Left colon (tissue), 2 donors: Measurements from ENCODE around the gene ADAMTS8. TPM values are rescaled to one million over a fixed set of nuclear protein-coding genes. Genes with fewer than 3 reads are reported as not detected.
A peak's percentile ranks its signal among the peaks of the same experiment; 100 is the strongest.

ENCODE experiments used
- ATAC-seq: fragments of 200-7000 bp; cut with Tn5 transposase; one replicate; pipeline ENCODE4 v1.9.1; 2020; ENCODE audit warnings: mild to moderate bottlenecking, moderate library complexity
- DNase-seq, 2 donors: peaks; one replicate each; pipeline ENCODE4 v3.0.0-alpha.2; 2020
- intact Hi-C, 2 donors: fragments of 100-400 bp; cut with DNase I in 1 of 2; cut with micrococcal nuclease in 1 of 2; formaldehyde crosslinking; loops; one replicate each; pipeline versions ENCODE4 v1.11.2 to v1.14.0; 2022; cut with DNase I, micrococcal nuclease
- total RNA-seq, 2 donors: library from RNA; stranded (reverse); fragmentation: NEBNext Ultra II Directional; extraction: Animal tissue kit (Norgen Biotek cat#: 25700); gene quantifications; one replicate each; pipeline ENCODE4 v1.2.1, GENCODE V29; 2021
- donor health status: DM: no; HTN: no; CAD: no.
- donor health status: DM: yes; HTN: yes; CAD: no.

ADAMTS8 gene
- total RNA-seq, 2 donors from 2014 or later: 0.40 to 3.4 TPM

DNA sequence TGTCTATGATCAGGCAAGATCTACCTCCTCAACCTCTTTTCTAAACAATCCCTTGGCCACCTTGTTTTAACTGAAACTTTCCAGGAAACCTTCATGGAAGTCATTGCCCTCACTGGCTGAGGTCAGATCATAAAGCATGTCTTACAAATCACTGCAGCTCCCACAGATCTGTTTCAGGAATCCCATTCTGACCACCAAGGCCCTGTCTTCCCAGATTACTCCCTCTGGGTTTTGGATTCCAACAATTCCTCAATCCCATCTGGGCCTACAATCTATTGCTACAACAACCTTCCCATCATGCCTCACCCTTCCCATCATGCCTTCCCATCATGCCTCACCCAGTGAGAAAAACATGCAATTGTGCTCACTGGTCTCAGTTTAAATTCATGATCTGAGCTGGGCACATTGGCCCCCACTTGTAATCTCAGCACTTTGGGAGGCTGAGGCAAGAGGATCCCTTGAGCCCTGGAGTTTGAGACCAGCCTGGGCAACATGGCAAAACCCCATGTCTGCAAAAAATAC, 35.9 kb upstream of the ADAMTS8 start:
- ATAC-seq (no peak), DNase-seq (no peak)
- intact Hi-C loops: no loop called here

DNA sequence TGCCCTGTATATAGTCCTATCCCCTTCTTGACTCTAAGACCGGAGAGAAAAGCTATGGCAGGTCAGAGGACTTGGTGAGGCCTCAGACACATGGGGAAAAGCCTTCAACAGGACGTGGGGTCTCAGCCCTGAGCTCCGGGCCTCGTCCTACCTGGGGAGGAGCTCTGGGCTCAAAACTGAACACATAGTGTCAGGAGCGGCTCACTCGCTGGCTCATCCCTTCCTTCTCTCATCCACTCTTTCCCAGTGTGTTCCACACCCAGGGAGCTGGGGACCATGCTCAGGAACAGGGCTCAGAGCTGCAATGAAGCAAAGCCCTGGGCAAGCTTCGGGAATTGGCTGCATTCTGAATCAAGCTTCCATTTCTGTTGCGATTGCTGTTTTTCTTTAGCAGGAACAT, 34.5 kb upstream of the ADAMTS8 start:
- intact Hi-C loops: no loop called here
- no peak for DNase-seq
- no peak for ATAC-seq

DNA sequence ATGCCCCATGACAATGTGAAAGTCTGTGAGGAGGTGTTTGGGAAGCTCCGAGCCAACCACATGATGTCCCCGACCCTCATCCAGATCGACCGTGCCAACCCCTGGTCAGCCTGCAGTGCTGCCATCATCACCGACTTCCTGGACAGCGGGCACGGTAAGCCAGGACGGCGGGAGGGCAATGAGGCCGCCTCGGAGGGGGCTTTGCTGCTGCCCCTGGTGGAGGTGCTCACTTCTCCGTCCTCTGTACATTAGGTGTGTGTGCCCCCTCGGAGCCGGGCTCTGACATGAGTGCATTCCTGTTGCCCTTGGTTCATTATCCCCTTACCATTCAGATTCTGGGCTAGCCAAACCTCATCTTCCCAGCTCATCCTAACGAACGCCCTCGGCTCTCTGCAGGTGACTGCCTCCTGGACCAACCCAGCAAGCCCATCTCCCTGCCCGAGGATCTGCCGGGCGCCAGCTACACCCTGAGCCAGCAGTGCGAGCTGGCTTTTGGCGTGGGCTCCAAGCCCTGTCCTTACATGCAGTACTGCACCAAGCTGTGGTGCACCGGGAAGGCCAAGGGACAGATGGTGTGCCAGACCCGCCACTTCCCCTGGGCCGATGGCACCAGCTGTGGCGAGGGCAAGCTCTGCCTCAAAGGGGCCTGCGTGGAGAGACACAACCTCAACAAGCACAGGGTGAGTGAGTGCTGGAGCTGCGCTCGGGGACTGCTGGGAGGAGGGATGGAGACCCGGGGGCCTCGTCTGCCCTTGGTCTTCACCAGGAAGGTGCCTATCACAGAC, 33.9 kb upstream of the ADAMTS8 start:
- DNase-seq (no peak), ATAC-seq (no peak)
- intact Hi-C loops: no loop called here

DNA sequence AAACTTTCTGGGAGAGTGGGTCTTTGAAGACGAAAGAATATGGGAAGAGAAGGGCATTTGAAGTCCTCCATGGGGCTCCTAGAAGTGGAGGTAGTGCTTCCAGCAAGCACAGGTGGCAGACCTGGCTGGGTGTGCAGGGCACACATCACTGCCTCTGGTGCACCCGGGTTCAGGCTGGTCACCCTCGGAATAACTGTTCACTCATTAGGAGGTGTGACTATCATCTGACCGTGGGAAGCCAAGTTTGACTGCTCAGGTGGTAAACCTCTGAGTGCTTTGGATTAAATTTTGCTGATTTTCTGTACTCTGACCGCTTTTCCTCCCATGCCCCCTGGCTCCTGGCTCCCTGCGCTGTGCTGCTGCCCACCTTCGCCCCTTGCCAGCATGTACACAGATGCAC, 31.1 kb upstream of the ADAMTS8 start:
- ATAC-seq (no peak), DNase-seq (no peak)
- intact Hi-C loops: no loop called here

DNA sequence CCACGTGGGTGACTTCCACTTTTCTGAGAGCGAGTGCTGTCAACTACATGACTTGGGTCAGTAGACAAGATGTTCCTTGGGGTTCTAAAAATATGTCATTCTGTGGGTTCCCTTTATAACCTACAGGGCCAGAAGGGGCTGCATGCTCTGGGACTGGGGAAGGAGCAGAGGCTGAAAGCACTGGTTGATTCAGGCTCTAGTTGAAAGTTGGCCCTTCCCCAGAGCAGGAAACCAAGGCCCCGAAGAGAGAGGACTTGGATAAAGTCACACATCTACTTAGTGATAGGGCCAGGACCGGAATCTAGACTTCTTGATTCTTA, 30.0 kb upstream of the ADAMTS8 start:
- ATAC-seq (no peak), DNase-seq (no peak)
- intact Hi-C loops: no loop called here

DNA sequence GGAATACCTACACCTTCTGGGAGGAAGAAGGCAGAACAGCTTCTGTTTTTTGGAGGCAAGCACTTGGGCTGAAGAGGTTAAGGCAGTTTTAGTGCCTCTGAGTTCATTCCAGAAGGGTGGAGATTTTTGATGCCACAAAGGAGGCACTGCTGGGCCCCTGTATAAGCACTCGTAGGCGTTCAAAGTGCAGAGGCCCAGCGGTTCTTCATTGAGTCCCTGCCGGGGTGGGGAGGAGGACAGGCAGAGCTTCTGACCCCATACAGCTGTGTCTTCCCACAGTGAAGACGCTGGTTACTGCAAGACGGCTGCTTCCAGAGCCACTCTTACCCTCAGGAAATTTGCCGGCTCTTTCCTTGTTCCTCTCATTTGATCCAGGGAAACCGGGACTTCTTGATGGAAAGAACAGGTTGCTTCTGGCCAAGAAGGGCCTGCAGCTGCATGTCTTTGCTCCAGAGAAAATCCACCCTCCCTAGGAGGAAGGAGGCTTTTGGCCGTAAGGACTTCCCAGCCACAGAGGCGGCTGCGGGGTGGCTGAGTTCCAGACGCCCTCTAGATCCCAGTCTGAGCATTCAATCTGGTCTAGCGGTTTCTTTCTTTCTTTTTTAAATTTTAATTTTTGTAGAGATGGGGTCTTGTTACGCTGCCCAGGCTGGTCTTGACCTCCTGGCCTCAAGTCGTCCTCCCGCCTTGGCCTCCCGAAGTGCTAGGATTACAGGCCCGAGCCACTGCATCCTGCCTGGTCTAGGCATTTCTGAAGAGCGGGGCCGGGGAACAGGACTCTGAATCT, 29.4 kb upstream of the ADAMTS8 start:
- intact Hi-C loops: no loop called here
- DNase-seq (no peak), ATAC-seq (no peak)

DNA sequence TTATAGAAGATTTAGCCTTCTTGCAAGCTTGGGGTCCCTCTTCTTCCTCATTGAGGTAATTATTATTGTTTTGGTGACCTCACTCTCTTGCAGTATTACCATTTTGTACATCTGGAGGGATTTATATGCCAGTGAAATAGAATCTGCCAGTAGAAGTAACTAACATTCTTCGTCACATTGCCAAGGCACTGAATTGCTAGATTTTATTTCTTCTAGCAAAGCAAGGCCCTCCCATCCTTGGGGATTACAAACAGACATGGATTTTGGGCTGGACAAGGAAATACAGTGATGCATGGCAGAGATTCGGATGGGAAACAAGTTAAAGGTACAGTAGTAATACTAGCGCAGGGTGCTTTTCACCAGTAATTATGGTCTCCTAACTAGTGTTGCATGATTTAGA, 27.9 kb upstream of the ADAMTS8 start:
- DNase-seq (no peak), ATAC-seq (no peak)
- intact Hi-C loops: no loop called here

DNA sequence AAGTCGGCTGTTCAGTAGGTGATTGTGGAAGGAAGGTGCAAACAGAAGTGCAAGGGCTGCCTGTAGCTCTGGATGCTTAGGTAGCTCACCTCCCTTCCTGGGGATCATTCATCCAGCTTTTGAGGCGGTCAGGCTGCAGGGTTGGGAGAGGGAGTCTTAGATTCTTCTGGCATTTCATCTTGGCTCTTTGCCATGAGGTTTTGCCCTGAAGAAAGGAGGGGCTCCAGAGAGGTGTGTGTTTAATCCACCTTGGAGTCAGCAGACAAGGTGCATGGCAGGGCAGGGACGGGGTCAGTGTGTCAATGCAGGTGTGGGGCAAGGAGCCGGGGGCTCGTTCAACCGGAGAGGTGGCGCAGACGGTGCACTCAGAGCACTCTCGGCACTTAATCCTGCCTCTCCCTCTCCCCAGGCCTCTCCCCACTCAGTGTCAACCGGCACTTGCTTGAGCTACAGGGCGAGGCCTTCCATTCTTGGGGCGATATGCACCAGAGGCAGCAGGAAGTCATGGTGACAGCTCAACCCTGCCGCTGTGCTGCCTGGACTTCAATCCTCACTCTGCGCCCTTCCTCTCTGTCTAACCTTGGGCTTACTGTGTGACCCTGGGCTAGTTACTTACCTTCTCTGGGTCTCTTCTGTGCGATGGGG, 27.2 kb upstream of the ADAMTS8 start:
- peak; percentile 46 to 58 for DNase-seq
- intact Hi-C loops: no loop called here
- peak; percentile 86 for ATAC-seq

DNA sequence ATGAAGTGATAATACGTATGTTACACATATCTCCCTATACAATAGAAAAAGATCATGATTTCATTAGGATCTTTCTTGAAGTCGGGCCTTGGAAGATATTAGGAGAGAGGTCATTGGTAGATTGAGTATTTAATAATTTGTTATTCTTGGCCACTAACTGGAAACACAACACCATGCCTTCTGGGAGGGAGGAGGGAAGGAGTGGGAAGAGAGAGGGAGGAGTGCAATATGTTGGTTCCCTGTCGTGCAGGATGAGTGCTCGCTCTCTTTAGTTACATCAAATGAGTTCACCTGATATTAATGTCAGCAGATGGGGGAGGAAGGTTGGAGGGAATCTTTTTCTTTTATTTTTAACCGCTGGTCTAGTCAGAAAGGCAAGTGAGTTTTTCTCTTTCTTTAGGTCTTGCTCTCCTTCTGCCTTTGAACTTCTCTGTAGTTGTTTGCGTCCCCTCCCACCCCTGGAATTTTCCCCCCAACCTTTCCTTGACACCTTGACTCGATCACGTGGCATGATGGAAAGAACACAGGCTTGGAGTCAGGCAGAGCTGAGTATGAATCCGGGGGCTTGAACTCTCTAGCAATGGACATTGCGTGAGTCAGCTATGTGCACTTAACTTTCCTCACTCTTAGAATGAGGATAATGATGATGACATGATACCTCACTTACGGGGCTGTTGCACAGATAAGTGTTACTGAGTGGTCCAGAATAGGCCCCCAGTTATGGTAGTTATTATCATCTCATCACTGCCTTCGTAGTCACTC, 26.3 kb upstream of the ADAMTS8 start:
- ATAC-seq: no peak
- DNase-seq: no peak
- intact Hi-C loops: no loop called here

DNA sequence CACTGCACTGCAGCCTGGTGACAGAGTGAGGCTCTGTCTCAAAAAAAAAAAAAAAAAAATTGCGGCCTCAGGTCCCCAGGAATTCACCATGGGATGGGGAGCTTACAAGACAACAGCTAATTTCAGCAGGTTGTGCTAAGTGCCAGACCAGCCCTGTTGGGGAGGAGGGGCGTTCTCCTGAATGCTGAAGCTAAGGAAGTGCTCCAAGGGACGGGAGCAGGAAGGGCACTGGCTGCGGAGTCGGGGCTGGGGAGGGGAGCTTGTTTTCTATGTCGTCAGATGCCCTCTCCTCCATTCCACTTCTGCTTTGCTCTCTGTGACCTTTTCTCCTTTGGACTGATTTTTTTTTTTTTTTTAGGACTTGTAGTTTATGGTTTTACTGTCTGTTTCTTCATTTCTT, 24.5 kb upstream of the ADAMTS8 start:
- ATAC-seq (peak; percentile 16), DNase-seq (peak in 1 of 2 donors; percentile 53)
- intact Hi-C loops: no loop called here

DNA sequence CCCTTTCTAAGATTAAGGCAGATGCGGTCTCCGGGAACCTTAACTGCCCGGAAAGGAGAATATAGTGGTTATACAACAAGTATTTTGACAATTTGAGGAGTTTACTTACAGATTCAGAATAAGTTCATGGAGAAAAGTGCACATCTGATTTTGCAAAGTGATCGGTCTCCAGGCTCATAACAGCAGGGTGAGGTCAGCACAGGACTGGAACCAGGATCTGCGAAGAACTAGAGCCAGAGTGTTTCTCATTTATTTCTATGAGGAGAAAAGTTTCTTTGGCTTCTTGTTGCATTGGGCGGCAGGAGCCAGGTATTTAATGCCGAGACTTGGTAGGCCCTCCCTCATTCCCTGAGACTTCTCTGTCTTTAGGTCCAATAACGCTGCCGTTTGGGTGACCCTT, 23.8 kb upstream of the ADAMTS8 start:
- DNase-seq (no peak), ATAC-seq (no peak)
- intact Hi-C loops: no loop called here

DNA sequence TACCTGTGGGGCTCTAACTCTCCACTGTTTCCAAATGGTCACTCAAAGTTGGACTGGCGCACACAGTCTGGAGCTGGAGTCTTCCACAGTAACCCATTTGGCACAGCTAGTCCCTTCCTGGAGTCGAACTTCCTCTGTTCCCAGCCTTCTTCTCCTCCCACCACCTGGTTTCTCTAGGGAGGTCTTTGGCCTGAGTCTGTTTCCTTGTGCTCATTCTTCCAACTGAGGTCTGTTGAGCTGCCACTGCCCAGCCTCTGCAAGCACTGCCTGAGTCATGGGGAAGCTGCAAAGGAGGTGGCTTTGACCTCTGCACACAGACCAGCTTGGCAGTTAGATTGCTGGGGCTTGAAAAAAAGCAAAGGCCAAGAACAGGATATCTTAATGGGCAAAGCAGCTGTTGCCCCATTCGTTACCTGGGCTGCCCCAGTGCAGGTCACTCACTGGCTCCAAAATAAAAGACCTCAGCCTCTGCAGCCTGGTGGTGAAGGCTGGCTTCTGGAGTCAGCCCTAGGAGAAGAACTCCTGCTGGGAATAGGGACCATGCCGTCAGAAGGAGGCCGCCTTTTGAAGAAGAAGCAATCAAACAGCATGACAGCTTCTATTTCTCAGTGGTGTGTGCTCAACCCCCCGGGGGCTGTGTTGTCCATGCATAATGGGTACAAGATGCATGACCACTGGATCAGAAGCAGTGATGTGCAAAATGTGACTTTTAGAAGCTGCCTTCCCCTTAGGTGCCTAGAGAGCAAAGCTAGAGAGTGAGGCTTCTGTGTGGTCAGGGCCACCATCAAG, 23.0 kb upstream of the ADAMTS8 start:
- DNase-seq (peak; percentile 35 to 56), ATAC-seq (peak; percentile 43)
- intact Hi-C loops: no loop called here

DNA sequence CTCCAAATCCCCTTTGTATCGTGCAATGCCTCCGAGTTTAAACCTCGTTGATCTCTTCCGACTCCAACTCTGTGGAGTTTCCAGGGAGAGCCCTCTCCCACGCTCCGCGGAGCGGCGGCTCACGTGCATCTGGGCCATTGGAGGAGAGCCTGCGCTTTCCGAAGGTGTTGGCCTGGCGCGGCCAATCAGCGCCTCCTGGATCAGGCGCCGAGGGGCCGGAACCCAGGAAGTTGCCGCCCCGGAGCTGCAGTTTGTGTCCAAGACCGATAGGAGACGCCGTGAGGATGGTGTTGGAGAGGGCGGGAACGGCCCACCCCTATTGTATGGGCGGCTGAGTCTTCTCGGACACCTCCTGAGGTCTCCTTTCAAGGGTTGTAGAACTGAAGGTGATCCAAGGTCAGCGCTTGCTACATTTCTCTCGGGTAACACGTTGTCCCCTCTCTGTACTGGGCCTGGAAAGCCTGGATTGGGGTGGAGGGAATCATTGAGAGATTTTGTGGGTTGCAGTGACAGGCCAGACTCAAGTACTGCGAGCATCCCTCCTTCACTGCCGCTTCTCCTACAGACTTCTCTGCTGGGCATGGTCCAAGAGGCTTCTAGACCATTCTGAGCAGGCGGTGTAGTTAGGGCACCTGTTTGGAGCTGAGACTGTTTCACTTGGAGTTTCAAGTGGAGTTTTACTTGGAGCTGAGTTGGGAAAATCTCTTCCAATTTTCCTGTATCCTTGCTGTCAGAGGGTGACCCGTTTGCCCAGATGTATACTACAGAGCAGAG, 21.8 kb upstream of the ADAMTS8 start:
- DNase-seq (peak; percentile 83), ATAC-seq (peak; percentile 74)
- intact Hi-C loops: no loop called here

DNA sequence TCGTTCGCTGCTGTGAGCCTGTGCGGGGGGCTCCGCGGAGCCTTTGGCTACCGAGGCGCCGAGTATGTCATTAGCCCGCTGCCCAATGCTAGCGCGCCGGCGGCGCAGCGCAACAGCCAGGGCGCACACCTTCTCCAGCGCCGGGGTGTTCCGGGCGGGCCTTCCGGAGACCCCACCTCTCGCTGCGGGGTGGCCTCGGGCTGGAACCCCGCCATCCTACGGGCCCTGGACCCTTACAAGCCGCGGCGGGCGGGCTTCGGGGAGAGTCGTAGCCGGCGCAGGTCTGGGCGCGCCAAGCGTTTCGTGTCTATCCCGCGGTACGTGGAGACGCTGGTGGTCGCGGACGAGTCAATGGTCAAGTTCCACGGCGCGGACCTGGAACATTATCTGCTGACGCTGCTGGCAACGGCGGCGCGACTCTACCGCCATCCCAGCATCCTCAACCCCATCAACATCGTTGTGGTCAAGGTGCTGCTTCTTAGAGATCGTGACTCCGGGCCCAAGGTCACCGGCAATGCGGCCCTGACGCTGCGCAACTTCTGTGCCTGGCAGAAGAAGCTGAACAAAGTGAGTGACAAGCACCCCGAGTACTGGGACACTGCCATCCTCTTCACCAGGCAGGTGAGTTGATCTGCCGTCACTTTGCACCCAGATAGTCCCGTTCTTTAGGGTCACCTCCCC, 21.0 kb upstream of the ADAMTS8 start:
- DNase-seq (peak in 1 of 2 donors; percentile 32), ATAC-seq (peak; percentile 14)
- intact Hi-C loops: no loop called here

DNA sequence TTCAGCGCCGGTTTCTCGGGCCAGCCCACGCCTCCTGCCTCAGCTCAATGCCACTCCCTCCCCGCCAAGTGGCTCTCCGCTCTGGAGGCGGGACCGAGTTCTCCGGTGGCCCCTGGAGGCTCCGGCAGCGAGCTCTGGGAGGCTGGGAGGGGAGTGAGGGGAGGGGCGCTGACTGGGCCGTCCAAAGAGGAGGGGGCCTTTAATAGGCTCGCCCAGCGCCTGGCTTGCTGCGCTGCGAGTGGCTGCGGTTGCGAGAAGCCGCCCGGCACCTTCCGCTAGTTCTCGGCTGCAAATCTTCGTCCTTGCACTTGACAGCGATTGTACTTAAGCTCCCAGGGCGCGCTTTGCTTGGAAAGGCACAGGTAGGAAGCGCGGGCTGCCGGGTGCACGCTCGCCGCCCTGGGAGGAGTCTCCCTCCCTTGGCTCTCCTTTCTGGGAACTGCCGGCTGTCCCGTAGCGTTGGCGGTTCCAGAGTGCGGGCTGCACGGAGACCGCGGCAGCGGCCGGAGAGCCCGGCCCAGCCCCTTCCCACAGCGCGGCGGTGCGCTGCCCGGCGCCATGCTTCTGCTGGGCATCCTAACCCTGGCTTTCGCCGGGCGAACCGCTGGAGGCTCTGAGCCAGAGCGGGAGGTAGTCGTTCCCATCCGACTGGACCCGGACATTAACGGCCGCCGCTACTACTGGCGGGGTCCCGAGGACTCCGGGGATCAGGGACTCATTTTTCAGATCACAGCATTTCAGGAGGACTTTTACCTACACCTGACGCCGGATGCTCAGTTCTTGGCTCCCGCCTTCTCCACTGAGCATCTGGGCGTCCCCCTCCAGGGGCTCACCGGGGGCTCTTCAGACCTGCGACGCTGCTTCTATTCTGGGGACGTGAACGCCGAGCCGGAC, 20.3 kb upstream of the ADAMTS8 start, which contains the start of gene ADAMTS15:
TSS of gene ADAMTS15 (plus strand) at position 230 of the 894 bp plus-strand sequence. CDS start at position 559, 329 bp downstream.
- intact Hi-C loops: no loop called here
- ATAC-seq: peak; percentile 75
- peak; percentile 81 to 88 for DNase-seq

DNA sequence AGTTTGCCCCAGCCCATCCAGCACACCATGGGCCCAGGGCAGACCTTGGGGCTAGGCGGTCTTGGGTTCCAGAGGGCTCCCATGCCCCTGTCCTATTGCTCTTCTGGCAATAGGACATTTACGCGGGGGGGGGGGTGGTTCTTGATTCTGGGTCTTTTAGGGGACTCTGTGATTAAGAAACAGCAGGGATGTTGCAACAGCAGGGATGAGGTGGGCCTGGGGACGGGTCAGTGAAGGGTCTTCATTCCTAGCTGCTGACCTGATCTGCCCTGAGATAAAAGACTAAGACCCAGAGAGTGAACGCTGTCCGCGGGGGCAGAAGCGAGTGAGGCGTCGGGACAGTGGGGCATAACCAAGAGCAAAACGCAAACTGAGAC, 19.6 kb upstream of the ADAMTS8 start:
- ATAC-seq: no peak
- intact Hi-C loops: no loop called here
- DNase-seq: no peak
